D721Med (cell line): Measurements from ENCODE around the gene SUGCT.

Source experiments
- DNase-seq: peaks from one replicate; pipeline ENCODE4 v3.0.0; 2011; ENCODE audit warnings: low spot score; ENCODE audit not compliant: insufficient read length
- FAIRE-seq: peaks from 2 replicates; lab custom pipeline; 2011; peaks lifted over from hg19 to GRCh38; lab: Jason Lieb, UNC
- CTCF ChIP-seq: IDR thresholded peaks from 2 replicates; pipeline ENCODE4 v1.5.1; 2012; ENCODE audit warnings: mild to moderate bottlenecking, control low read depth; ENCODE audit not compliant: insufficient read depth; ENCODE audit errors: missing control alignments

Gene SUGCT

GRCh38 chr7:40382145-40382544, 247.3 kb downstream of the SUGCT start:
- FAIRE-seq (no peak), DNase-seq (no peak)
- TF ChIP-seq CTCF: no peak

- TF ChIP-seq CTCF: no peak
- DNase-seq: no peak
- FAIRE-seq: no peak
Measured at GRCh38 chr7:40393660-40394059, 258.9 kb downstream of the SUGCT start.

- TF ChIP-seq CTCF: no peak
- FAIRE-seq (no peak), DNase-seq (no peak)
Measured at GRCh38 chr7:40394400-40394799, 259.6 kb downstream of the SUGCT start.

GRCh38 chr7:40400525-40400924, 265.7 kb downstream of the SUGCT start:
- DNase-seq (no peak), FAIRE-seq (no peak)
- no peak for TF ChIP-seq CTCF

- DNase-seq (no peak), FAIRE-seq (no peak)
- no peak for TF ChIP-seq CTCF
Measured at GRCh38 chr7:40401406-40401805, 266.6 kb downstream of the SUGCT start.

- TF ChIP-seq CTCF: no peak
- FAIRE-seq: no peak
- no peak for DNase-seq
Measured at GRCh38 chr7:40402661-40403060, 267.9 kb downstream of the SUGCT start.

GRCh38 chr7:40403703-40404476, 269.1 kb downstream of the SUGCT start:
- DNase-seq (no peak), FAIRE-seq (no peak)
- no peak for TF ChIP-seq CTCF
